Stimulated activated CD4-positive, alpha-beta T cell treated with anti-CD3 and anti-CD28 coated beads, Interleukin-2, amount 100 ng/mL, for 24 hours (primary cell): Measurements from ENCODE around the gene PTGER3.

Experiments
- DNase-seq, 2 donors: peaks; one replicate each; pipeline ENCODE4 v3.0.0-alpha.2; 2020

PTGER3 gene

GRCh38 chr1:71047635-71048607, at the start of gene PTGER3:
Gene PTGER3 (minus strand): TSS chr1:71047816. CDS start chr1:71047577, 239 bp downstream.
- peak; percentile 52 to 64 for DNase-seq

GRCh38 chr1:71094913-71095312, 47.3 kb upstream of the PTGER3 start:
- DNase-seq, result no peak

- DNase-seq, result no peak
Measured at GRCh38 chr1:71093938-71094337, 46.3 kb upstream of the PTGER3 start.

- no peak for DNase-seq
Measured at GRCh38 chr1:71089536-71090270, 42.1 kb upstream of the PTGER3 start.

GRCh38 chr1:71088645-71089287, 41.1 kb upstream of the PTGER3 start:
- DNase-seq, result no peak

GRCh38 chr1:71087713-71088112, 40.1 kb upstream of the PTGER3 start:
- DNase-seq, result no peak

- no peak for DNase-seq
Measured at GRCh38 chr1:71087060-71087459, 39.4 kb upstream of the PTGER3 start.

GRCh38 chr1:71086331-71086730, 38.7 kb upstream of the PTGER3 start:
- DNase-seq, result no peak

- DNase-seq, result no peak
Measured at GRCh38 chr1:71083271-71083670, 35.7 kb upstream of the PTGER3 start.

- peak; percentile 3 to 22 for DNase-seq
Measured at GRCh38 chr1:71081697-71082080, 34.1 kb upstream of the PTGER3 start.

GRCh38 chr1:71080739-71081696, 33.4 kb upstream of the PTGER3 start, which contains the start of gene ZRANB2:
Gene ZRANB2 (minus strand): TSS chr1:71081035. CDS start chr1:71080995, 40 bp downstream.
- peak; percentile 88 to 91 for DNase-seq

GRCh38 chr1:71080230-71080738, 32.7 kb upstream of the PTGER3 start:
- peak in 1 of 2 donors; percentile 20 for DNase-seq

GRCh38 chr1:71074681-71075080, 27.1 kb upstream of the PTGER3 start:
- no peak for DNase-seq

- DNase-seq, result no peak
Measured at GRCh38 chr1:71072273-71072672, 24.7 kb upstream of the PTGER3 start.

- no peak for DNase-seq
Measured at GRCh38 chr1:71071720-71072119, 24.1 kb upstream of the PTGER3 start.

GRCh38 chr1:71068325-71069240, 21.0 kb upstream of the PTGER3 start:
- no peak for DNase-seq

- DNase-seq, result no peak
Measured at GRCh38 chr1:71054791-71055190, 7.2 kb upstream of the PTGER3 start.

- peak in 1 of 2 donors; percentile 13 for DNase-seq
Measured at GRCh38 chr1:71054281-71054731, 6.7 kb upstream of the PTGER3 start.

- DNase-seq, result peak in 1 of 2 donors; percentile 5
Measured at GRCh38 chr1:71053758-71054157, 6.1 kb upstream of the PTGER3 start.

GRCh38 chr1:71053146-71053545, 5.5 kb upstream of the PTGER3 start:
- DNase-seq, result no peak
